ENCODE data around the gene CSTPP1. TPM values are rescaled to one million over a fixed set of nuclear protein-coding genes. Genes with fewer than 3 reads are reported as not detected.

CSTPP1 gene
- total RNA-seq, 1 donor from 2014 or later, result 31.5 TPM

DNA sequence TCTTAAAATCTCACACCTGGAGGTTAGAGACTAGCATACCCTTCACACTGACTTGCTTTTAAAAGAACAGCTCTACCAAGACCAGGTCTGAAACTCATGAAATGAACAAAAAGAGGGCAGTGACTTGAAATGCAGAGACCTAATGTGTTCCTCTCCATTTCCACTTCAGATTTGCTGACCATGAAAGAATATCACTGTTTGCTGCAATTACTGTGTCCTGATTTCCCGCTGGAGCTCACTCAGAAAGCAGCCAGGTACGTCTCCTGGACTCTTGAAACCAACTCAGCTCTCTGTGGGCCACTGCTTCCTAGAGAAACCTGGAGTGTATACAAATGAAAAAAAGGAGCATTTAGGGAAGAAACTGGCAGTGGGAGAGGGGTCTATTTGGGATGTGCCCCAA, 200.9 kb downstream of the CSTPP1 start:
- Histone ChIP-seq H3K4me3 (ENCODE audit: low read depth, low read length) (no peak overlapping the region), H3K27me3 (ENCODE audit: control insufficient read depth, insufficient read depth, low read length) (no peaks in the 10 kb centered on the region), H3K36me3 (ENCODE audit: control insufficient read depth, insufficient read depth, low read length) (peaks cover 1% of the 10 kb centered on the region)
- TF ChIP-seq, protein P1, sequence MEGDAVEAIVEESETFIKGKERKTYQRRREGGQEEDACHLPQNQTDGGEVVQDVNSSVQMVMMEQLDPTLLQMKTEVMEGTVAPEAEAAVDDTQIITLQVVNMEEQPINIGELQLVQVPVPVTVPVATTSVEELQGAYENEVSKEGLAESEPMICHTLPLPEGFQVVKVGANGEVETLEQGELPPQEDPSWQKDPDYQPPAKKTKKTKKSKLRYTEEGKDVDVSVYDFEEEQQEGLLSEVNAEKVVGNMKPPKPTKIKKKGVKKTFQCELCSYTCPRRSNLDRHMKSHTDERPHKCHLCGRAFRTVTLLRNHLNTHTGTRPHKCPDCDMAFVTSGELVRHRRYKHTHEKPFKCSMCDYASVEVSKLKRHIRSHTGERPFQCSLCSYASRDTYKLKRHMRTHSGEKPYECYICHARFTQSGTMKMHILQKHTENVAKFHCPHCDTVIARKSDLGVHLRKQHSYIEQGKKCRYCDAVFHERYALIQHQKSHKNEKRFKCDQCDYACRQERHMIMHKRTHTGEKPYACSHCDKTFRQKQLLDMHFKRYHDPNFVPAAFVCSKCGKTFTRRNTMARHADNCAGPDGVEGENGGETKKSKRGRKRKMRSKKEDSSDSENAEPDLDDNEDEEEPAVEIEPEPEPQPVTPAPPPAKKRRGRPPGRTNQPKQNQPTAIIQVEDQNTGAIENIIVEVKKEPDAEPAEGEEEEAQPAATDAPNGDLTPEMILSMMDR (IDR thresholded peaks at IDR 0.05; ENCODE audit: insufficient read depth, low read length, poor library complexity, severe bottlenecking), result no peak
- DNase-seq (ENCODE audit: low read depth), result no peak

DNA sequence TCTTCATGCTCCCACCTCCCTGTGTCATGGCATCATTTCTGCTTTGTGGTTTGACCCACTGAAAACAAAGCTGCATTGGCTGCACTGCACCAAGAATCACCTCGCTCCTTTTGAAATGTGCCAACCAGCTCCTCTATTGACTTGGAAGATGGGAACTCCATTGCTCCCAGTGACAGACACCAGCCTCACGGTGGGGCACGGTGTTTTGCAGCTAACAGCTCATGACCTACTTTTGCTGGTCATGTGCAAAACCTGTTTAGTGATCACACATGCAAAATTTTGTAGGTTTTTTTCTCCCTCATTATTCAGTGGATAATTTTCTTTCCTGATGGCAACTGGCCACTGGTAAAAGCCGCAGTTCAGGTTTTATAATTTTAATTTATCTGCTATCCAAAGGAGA, 203.3 kb downstream of the CSTPP1 start:
- H3K4me3 ChIP-seq (ENCODE audit: low read depth, low read length), result no peak overlapping the region
- peaks cover 1% of the 10 kb centered on the region for H3K36me3 ChIP-seq (ENCODE audit: control insufficient read depth, insufficient read depth, low read length)
- H3K27me3 ChIP-seq (ENCODE audit: control insufficient read depth, insufficient read depth, low read length), result no peaks in the 10 kb centered on the region
- TF ChIP-seq, protein P1 (IDR thresholded peaks at IDR 0.05; ENCODE audit: insufficient read depth, low read length, poor library complexity, severe bottlenecking), result no peak
- no peak for DNase-seq (ENCODE audit: low read depth)

DNA sequence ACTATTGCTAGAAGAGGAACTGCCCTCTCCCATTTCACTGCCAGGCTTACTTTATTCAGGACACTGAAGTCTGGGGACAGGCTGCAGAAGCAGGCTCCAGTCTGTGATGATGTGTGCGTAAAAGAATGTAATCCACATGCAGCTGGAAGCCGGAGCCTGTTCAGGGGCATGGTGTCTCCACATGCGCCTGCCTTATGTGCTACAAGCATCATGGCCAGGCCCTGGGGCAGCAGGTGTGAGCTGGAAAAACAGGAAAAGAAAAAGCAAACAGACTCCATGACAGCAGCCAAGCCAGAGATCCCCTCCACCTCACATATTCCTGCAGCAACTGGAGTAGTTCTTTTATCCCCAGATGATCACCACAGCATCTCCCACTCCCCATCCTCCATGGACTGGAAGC, 206.8 kb downstream of the CSTPP1 start:
- H3K36me3 ChIP-seq (ENCODE audit: control insufficient read depth, insufficient read depth, low read length), result no peaks in the 10 kb centered on the region
- no peaks in the 10 kb centered on the region for H3K27me3 ChIP-seq (ENCODE audit: control insufficient read depth, insufficient read depth, low read length)
- peak; percentile 28 for DNase-seq (ENCODE audit: low read depth)
- TF ChIP-seq, protein P1 (IDR thresholded peaks at IDR 0.05; ENCODE audit: insufficient read depth, low read length, poor library complexity, severe bottlenecking), result no peak
- no peak overlapping the region for H3K4me3 ChIP-seq (ENCODE audit: low read depth, low read length)

DNA sequence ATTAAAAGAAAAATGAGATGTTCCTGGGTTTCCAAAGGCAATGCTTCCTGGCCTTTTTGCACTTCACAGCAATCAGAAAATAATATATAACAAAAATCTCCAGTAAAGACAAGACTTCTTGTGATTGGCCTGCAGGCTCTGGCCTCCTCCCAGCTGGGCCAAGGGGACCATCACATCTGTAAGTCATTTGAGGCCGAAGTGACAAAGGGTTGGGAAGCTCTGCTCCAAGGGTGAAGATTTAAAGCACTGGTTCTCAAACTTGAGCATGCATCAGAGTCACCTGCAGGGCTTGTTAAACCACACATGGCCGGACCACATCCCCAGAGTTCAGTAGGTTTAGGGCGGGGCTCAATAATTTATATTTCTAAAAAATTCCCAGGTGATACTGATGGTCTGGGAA, 208.0 kb downstream of the CSTPP1 start:
- Histone ChIP-seq H3K27me3 (ENCODE audit: control insufficient read depth, insufficient read depth, low read length) (no peaks in the 10 kb centered on the region), H3K4me3 (ENCODE audit: low read depth, low read length) (no peak overlapping the region), H3K36me3 (ENCODE audit: control insufficient read depth, insufficient read depth, low read length) (no peaks in the 10 kb centered on the region)
- TF ChIP-seq, protein P1 (IDR thresholded peaks at IDR 0.05; ENCODE audit: insufficient read depth, low read length, poor library complexity, severe bottlenecking), result no peak
- no peak for DNase-seq (ENCODE audit: low read depth)

DNA sequence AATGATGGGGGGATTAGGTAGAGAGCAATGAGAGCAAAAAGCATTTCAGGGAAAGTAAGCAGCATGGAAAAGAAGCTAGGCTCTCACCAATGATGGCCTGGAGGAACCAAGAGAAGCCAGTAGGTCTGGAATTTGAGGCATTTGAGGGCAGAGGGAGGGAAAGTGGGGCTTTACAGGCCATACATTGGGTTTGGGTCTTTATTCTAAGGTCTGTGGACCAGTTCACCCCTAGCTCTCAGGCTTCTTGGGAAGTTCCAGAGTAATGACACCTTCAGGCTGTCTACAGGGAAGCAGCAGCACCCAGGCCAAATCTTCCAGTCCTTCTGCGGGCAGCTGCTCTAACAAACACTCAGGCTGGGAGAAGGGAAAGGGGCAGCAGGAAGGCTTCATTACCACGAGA, 210.7 kb downstream of the CSTPP1 start:
- no peaks in the 10 kb centered on the region for H3K27me3 ChIP-seq (ENCODE audit: control insufficient read depth, insufficient read depth, low read length)
- no peak overlapping the region for H3K4me3 ChIP-seq (ENCODE audit: low read depth, low read length)
- TF ChIP-seq, protein P1 (IDR thresholded peaks at IDR 0.05; ENCODE audit: insufficient read depth, low read length, poor library complexity, severe bottlenecking), result no peak
- no peaks in the 10 kb centered on the region for H3K36me3 ChIP-seq (ENCODE audit: control insufficient read depth, insufficient read depth, low read length)
- DNase-seq (ENCODE audit: low read depth), result no peak

DNA sequence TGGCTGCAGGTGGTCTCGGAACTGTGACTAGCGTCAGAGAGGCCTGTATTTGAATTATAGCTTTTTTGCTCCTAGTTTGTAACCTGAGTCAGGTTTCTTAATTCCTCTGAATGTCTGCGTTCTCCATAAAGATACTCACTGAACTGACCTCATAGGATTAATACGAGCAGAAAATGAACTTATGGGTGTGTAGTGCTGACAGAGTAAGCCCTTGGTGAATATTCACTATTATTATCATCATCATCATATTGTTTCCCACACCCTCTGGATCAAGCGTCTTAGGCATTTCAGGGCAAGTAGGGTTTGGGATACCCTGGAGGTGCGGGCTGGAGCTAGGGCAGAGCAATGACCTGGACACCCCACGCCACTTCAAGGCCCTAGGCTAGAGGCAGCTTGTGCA, 211.1 kb downstream of the CSTPP1 start:
- no peak for DNase-seq (ENCODE audit: low read depth)
- H3K36me3 ChIP-seq (ENCODE audit: control insufficient read depth, insufficient read depth, low read length), result no peaks in the 10 kb centered on the region
- H3K27me3 ChIP-seq (ENCODE audit: control insufficient read depth, insufficient read depth, low read length), result no peaks in the 10 kb centered on the region
- TF ChIP-seq, protein P1 (IDR thresholded peaks at IDR 0.05; ENCODE audit: insufficient read depth, low read length, poor library complexity, severe bottlenecking), result no peak
- H3K4me3 ChIP-seq (ENCODE audit: low read depth, low read length), result no peak overlapping the region

Data from kidney epithelial cell (primary cell).